Stimulated activated CD4-positive, alpha-beta T cell treated with anti-CD3 and anti-CD28 coated beads, TNF-alpha, amount 100 ng/mL, for 24 hours (primary cell): ENCODE results near the gene CMKLR1.

Experiments
- DNase-seq, 3 experiments: peaks; one replicate each; pipeline ENCODE4 v3.0.0-alpha.2; 2020; ENCODE audit warnings: low read depth in 3 of 3

The CMKLR1 gene

DNA sequence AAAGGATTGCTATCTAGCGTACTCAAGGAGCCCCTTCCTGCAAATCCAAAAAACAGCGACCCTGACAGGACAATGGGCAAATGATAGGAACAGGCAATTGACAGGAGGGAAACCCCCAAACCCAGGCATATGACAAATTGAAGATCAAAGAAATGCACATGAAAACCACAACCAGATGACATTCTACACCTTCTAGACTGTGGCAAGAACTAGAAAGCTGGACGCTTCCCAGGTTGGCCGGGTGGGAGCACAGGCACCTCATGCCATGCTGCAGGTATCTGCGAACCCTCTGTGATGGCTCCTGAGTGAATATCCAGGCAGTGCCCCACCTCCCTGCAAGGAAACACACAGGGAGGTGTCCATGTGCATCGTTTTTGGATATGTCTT lies 37.1 kb downstream of the CMKLR1 start:
- DNase-seq: no peak

DNA sequence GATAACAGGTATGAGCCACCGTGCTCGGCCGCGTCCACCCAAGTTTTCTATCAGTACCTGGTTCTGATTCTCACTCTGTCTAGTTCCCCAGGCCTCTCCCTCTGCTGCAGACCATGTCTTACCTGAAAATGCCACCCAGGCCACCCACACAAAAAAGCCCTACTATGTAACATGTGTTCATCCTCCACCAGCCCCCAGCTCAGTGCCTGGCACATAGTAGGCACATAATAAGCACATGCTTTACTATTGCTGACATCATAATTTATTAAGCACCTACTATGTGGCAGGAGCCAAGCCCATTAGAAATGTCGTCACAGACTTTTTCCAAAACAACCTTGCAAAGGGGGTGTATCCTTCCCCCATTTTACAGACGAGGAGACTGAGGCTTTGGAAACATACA lies 37.8 kb downstream of the CMKLR1 start:
- DNase-seq: no peak

- DNase-seq: no peak
Measured at GRCh38 chr12:108299980-108300696, 39.0 kb downstream of the CMKLR1 start.

- no peak for DNase-seq
Measured at GRCh38 chr12:108299516-108299915, 39.6 kb downstream of the CMKLR1 start.

DNA sequence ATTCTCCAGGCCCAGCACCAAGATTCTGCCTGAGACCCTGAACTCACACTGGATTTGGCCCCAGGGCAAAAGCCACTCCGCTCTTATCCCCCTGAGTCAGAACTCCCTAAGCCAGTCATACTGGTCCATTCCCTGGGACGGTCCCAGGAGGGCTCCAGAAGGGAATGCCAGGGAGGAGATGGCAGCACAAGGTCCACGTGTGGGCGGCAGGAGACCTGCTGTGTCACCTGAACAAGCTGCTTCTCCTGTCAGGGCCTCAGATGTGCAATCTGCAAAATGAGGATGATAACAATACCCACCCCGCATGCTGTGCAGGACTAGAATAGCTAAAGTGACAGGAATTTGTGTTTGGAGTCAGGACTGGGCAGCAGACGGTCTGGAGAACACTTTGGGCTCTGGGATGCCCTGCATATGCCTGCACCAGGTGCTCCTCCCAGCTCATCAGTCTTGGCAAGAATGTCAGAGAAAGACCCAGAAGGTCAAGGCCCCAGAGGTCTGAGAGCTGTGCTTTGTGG lies 40.3 kb downstream of the CMKLR1 start:
- DNase-seq: no peak

- DNase-seq: no peak
Measured at GRCh38 chr12:108297895-108298760, 41.0 kb downstream of the CMKLR1 start.

GRCh38 chr12:108297424-108297823 lies 41.7 kb downstream of the CMKLR1 start:
- DNase-seq: no peak

DNA sequence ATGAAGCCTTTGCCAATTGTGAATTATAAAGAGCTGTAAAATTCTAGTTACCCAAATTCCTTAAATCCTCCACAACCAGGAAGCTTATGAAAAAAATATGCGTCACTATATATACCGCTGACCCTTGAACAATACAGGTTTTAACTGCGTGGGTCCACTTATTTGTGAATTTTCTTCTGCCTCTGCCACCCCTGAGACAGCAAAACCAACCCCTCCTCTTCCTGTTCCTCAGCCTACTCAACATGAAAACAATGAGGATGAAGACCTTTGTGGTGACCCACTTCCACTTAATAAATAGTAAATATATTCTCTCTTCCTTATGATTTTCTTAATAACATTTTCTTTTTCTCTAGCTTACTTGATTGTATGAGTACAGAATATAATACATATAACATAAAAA lies 42.2 kb downstream of the CMKLR1 start:
- DNase-seq: no peak

DNA sequence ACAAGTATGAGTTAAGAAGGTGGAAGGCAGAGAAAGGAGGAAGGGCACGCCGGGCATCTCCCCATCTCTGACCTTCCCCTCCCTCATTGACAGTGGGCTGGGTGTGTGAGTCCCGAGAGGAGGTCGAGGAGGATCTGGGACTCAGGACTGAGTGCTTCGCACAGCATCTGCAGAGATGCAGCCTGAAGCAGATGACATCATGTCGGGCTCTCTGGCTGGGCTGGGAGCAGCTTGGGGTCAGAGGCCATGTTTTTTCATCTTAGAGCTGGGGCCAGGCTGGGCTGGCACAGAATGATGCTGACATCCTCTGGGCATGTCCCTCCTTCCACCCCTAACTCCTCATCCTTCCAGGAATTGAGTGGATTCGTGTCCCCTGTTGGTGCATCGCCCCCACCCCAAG lies 43.5 kb downstream of the CMKLR1 start:
- no peak for DNase-seq

GRCh38 chr12:108289350-108290161 lies 49.6 kb downstream of the CMKLR1 start:
- no peak for DNase-seq

DNA sequence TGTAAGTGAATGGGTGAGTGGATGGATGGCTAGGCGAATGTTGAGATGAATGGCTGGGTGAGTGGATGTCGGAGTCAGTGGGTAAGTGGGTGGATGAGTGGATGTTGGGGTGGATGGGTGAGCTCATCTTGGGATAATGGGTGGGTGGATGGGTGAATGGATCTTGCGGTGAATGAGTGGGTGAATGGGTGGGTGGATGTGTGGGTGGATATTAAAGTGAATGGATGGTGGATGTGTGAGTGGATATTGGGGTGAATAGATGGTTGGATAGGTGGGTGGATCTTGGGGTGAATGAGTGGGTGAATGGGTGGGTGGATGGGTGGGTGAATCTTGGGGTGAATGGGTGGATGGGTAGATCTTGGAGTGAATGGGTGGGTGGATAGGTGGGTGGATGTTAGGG lies 51.9 kb downstream of the CMKLR1 start:
- DNase-seq: no peak

- DNase-seq: no peak
Measured at GRCh38 chr12:108285016-108285415, 54.1 kb downstream of the CMKLR1 start.

DNA sequence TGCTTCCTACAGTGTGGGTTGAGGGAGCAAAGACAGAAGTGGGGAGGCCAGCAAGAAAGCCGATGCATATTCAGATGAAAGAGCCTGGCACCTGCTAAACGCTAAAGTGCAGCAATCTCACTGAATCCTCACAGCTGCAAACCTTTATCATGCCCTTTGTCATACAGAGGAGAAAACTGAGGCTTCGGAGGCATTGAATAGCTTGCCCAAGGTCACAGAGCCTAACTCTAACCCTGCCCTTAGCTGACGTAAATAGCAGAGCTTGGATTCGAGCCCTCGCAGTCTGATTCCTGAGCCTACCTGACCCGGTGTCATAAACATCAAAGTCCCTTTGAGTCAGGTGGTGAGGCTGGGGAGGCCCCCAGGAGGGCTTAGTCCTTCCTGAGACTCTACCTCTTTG lies 54.9 kb downstream of the CMKLR1 start:
- DNase-seq: no peak

DNA sequence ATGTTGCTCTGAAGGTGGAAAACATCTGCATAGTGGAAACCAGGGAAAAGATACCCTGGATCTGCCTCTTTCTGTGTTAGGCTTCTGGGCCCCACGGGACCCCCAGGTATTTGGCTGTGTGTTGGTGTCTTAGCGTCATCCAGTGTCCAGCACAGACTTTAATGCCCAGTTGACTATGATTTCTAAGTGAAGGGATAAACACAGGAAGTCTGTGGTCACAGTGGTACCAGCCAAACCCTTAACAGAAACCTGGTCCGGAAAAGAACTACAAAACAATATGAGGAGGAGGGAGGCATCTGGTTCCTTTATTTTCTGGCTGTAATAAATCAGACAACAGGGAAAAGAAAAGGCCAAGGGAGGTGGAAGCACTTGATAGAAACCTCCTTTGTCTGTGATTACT lies 56.4 kb downstream of the CMKLR1 start:
- no peak for DNase-seq

DNA sequence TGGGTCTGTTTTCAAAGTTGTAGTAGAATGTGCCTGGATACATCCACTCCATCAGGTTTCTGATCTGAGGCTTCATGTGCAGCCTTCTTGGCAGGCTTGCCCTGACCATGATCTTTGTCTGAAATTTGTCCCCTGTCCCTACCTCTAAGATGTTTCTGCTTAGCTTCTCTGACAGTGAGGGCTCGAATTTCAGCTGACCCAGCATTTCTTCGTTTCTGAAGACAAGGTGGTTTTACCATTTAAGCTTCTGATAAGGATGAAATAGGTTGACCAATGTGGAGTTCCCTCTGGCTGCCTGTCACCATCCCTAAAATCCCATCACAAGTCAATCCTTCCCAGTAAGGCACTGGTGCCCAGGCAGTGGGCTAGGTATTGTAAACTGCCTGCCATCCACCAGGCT lies 57.0 kb downstream of the CMKLR1 start:
- no peak for DNase-seq

DNA sequence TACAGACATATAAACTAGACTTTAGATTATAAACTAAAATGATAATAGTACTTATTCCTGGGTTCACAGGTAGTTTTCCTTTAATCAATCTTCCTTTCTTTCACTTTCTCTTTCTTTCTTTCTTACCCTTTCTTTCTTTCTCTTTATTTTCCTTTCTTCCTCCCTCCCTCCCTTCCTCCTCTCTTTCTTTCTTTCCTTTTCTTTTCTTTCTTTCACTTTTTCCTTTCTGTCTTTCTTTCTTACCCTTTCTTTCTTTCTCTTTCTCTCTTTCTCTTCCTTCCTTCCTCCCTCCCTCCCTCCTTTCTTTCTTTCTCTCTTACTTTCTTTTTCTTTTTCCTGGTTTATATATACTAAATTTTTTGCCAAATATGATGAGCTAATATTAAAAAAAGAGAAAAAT lies 61.5 kb downstream of the CMKLR1 start:
- no peak for DNase-seq

- DNase-seq: no peak
Measured at GRCh38 chr12:108273217-108273616, 65.9 kb downstream of the CMKLR1 start.

DNA sequence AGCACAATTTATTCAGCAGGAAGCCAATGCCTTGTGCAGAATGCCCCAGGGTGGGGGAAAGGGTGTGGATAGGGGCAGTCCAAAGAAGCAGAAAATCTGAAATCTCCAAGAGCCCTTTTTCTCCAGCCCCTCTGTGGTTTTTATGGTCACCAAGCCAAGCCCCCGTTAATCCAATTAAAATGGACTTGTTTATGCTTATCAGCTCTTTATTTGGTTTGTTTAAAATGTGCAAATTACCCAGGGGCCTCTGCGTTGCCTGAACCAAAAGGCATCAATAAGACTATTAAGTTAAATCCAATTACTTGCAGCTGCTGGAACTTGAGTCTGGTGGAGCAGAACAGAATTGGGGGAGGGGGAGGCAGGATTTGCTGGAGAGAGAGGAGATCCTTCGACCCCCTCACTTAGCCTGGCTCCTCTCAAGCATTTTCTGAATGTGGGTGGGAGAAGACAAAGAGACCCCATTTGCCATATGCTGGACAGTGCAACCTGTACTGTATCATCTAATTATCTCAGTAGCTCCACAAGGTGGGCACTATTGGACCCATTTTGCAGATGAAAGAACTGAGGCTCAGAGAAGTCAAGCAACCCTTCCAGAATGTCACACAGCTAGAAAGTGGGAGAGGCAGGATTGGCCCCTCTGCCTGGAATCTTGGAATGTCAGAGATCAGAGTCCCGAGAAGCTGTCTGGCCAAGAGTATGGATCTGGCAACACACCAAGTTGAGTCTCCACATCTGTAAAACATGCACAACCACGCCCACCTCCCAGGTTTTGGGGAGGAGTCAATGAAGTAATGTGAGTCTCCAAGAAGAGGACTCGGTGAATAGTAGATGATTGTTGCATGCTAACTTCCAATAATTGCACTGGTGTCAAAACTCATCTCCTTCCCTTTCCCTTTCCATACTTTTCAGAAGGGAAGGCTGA lies 66.9 kb downstream of the CMKLR1 start:
- no peak for DNase-seq

GRCh38 chr12:108270849-108271143 lies 68.3 kb downstream of the CMKLR1 start:
- no peak for DNase-seq

- DNase-seq: no peak
Measured at GRCh38 chr12:108270035-108270848, 68.9 kb downstream of the CMKLR1 start.
